GM19328 (cell line): Measurements from ENCODE around the gene JAK2.
"Not testable (repeated sequence)": the region's sequence is repeated elsewhere in the genome, so short reads cannot be mapped to it uniquely, and the experiment has no call there.

Experiments used
- ATAC-seq: cut with Tn5 transposase; IDR thresholded peaks from one replicate; pipeline ENCODE4 v1.9.1; 2021; ENCODE audit warnings: mild to moderate bottlenecking, moderate library complexity; ENCODE audit not compliant: unreplicated experiment

Gene JAK2

GRCh38 chr9:5041390-5042115, 56.5 kb downstream of the JAK2 start:
- no peak for ATAC-seq

- ATAC-seq = no peak
Measured at GRCh38 chr9:5042661-5043178, 57.6 kb downstream of the JAK2 start.

- no peak for ATAC-seq
Measured at GRCh38 chr9:5043381-5043780, 58.3 kb downstream of the JAK2 start.

GRCh38 chr9:5044160-5044559, 59.1 kb downstream of the JAK2 start:
- no peak for ATAC-seq

GRCh38 chr9:5052838-5053237, 67.8 kb downstream of the JAK2 start:
- ATAC-seq = no peak

GRCh38 chr9:5062631-5063030, 77.6 kb downstream of the JAK2 start:
- ATAC-seq = no peak

GRCh38 chr9:5072871-5073270, 87.8 kb downstream of the JAK2 start:
- no peak for ATAC-seq

GRCh38 chr9:5073701-5074100, 88.6 kb downstream of the JAK2 start:
- ATAC-seq = no peak

- no peak for ATAC-seq
Measured at GRCh38 chr9:5085993-5086392, 100.9 kb downstream of the JAK2 start.

GRCh38 chr9:5089737-5090136, 104.7 kb downstream of the JAK2 start:
- ATAC-seq = no peak

- no peak for ATAC-seq
Measured at GRCh38 chr9:5095795-5096194, 110.7 kb downstream of the JAK2 start.

GRCh38 chr9:5099466-5099865, 114.4 kb downstream of the JAK2 start:
- no peak for ATAC-seq

- ATAC-seq = not testable (repeated sequence)
Measured at GRCh38 chr9:5101127-5101526, 116.1 kb downstream of the JAK2 start.

GRCh38 chr9:5106517-5106916, 121.4 kb downstream of the JAK2 start:
- not testable (repeated sequence) for ATAC-seq

GRCh38 chr9:5110867-5111681, 126.0 kb downstream of the JAK2 start:
- no peak for ATAC-seq

- no peak for ATAC-seq
Measured at GRCh38 chr9:5111696-5112095, 126.6 kb downstream of the JAK2 start.

- ATAC-seq = no peak
Measured at GRCh38 chr9:5112109-5112592, 127.1 kb downstream of the JAK2 start.

GRCh38 chr9:5112646-5113045, 127.6 kb downstream of the JAK2 start:
- no peak for ATAC-seq

- no peak for ATAC-seq
Measured at GRCh38 chr9:5113523-5113922, 128.5 kb downstream of the JAK2 start.

GRCh38 chr9:5113994-5114748, 129.1 kb downstream of the JAK2 start:
- ATAC-seq = no peak

GRCh38 chr9:5122116-5122515, 137.0 kb downstream of the JAK2 start:
- ATAC-seq = no peak
